ENCODE data around the gene PRPSAP1. TPM values are rescaled to one million over a fixed set of nuclear protein-coding genes. Genes with fewer than 3 reads are reported as not detected.

The PRPSAP1 gene
- total RNA-seq, 1 donor = 48.1 TPM

GRCh38 chr17:76359375-76359774 lies 5.7 kb upstream of the PRPSAP1 start:
- H3K4me3 ChIP-seq (ENCODE audit: low read depth, low read length) = no peak overlapping the region
- DNase-seq (ENCODE audit: low read depth) = no peak
- TF ChIP-seq CTCF (IDR thresholded peaks at IDR 0.05; ENCODE audit: insufficient read depth, low read length) = no peak

GRCh38 chr17:76357597-76358158 lies 4.0 kb upstream of the PRPSAP1 start:
- no peak overlapping the region for H3K4me3 ChIP-seq (ENCODE audit: low read depth, low read length)
- no peak for TF ChIP-seq CTCF (IDR thresholded peaks at IDR 0.05; ENCODE audit: insufficient read depth, low read length)
- no peak for DNase-seq (ENCODE audit: low read depth)

GRCh38 chr17:76356803-76357456 lies 3.2 kb upstream of the PRPSAP1 start:
- no peak overlapping the region for H3K4me3 ChIP-seq (ENCODE audit: low read depth, low read length)
- DNase-seq (ENCODE audit: low read depth) = no peak
- TF ChIP-seq CTCF (IDR thresholded peaks at IDR 0.05; ENCODE audit: insufficient read depth, low read length) = no peak

GRCh38 chr17:76354747-76355310 lies 1.1 kb upstream of the PRPSAP1 start:
- no peak for TF ChIP-seq CTCF (IDR thresholded peaks at IDR 0.05; ENCODE audit: insufficient read depth, low read length)
- no peak for DNase-seq (ENCODE audit: low read depth)
- no peak overlapping the region for H3K4me3 ChIP-seq (ENCODE audit: low read depth, low read length)

GRCh38 chr17:76354317-76354729 lies 607 bp upstream of the PRPSAP1 start:
- peak overlapping the region; percentile 85 for H3K4me3 ChIP-seq (ENCODE audit: low read depth, low read length)
- no peak for TF ChIP-seq CTCF (IDR thresholded peaks at IDR 0.05; ENCODE audit: insufficient read depth, low read length)
- DNase-seq (ENCODE audit: low read depth) = no peak

GRCh38 chr17:76353004-76353598 lies 615 bp downstream of the PRPSAP1 start:
- H3K4me3 ChIP-seq (ENCODE audit: low read depth, low read length) = peak overlapping the region; percentile 85
- TF ChIP-seq CTCF (IDR thresholded peaks at IDR 0.05; ENCODE audit: insufficient read depth, low read length) = no peak
- no peak for DNase-seq (ENCODE audit: low read depth)

Measured in fibroblast of the aortic adventitia (primary cell).